Measurements from ENCODE around the gene CABLES1.

The CABLES1 gene

DNA sequence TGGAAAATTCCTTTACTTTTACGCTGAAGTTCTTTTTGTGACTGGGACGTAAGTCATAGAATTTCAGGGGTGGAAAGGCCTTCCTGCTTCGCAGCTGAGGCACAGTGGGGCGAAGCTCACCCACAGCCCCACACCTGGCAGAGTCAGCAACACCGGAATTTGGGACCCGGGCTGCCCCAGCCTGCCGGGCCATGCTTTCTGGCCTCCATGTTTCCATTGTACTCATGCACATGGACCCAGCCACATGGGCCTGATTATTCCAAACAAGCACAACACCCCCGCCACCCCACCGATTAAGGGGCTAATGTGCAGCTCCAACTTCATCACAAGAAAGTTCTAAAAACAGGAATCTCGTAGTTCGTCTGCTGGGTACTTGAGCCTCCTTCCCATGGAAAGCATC lies 82.5 kb downstream of the CABLES1 start:
- TF ChIP-seq, protein P1, sequence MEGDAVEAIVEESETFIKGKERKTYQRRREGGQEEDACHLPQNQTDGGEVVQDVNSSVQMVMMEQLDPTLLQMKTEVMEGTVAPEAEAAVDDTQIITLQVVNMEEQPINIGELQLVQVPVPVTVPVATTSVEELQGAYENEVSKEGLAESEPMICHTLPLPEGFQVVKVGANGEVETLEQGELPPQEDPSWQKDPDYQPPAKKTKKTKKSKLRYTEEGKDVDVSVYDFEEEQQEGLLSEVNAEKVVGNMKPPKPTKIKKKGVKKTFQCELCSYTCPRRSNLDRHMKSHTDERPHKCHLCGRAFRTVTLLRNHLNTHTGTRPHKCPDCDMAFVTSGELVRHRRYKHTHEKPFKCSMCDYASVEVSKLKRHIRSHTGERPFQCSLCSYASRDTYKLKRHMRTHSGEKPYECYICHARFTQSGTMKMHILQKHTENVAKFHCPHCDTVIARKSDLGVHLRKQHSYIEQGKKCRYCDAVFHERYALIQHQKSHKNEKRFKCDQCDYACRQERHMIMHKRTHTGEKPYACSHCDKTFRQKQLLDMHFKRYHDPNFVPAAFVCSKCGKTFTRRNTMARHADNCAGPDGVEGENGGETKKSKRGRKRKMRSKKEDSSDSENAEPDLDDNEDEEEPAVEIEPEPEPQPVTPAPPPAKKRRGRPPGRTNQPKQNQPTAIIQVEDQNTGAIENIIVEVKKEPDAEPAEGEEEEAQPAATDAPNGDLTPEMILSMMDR (IDR thresholded peaks at IDR 0.05), result no peak

DNA sequence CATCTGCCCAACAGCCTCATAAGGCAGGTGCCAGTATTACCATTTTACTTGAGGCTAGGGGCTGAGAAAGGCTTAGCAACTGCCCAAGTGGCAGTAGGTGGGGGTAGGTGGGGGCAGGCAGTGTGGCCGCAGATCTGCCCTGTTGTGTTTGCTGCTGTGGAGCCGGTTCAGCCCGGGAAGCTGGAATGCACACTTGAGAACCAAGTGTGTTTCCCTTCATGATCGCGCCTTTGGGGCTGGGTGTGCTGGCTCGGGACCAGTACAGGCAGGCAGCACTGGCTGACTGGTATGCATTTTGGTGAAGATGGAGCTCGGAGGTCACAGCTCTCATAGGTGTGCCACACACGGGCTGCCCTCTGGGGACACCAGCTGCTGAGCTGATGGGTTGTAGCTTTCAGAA lies 85.1 kb downstream of the CABLES1 start:
- TF ChIP-seq, protein P1 (IDR thresholded peaks at IDR 0.05), result no peak

DNA sequence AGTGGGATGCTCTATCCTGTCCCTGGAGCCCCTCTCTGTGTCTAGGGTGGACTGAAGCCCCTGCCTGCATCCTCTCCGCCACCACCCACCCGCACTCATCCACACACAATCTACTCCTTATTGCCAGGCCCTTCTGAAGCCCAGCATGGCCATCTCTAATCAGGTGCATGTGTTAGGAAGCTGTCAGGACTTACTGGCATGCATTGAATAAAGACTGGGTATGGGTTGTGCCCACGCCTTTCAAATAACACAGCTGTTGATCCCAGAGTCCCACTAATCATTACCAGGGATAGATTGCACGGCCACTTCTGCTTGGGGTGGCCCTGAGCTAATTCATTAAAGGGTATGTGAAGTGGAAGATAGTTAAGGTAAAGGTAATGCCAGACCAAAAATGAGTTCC lies 88.4 kb downstream of the CABLES1 start:
- TF ChIP-seq, protein P1 (IDR thresholded peaks at IDR 0.05), result no peak

DNA sequence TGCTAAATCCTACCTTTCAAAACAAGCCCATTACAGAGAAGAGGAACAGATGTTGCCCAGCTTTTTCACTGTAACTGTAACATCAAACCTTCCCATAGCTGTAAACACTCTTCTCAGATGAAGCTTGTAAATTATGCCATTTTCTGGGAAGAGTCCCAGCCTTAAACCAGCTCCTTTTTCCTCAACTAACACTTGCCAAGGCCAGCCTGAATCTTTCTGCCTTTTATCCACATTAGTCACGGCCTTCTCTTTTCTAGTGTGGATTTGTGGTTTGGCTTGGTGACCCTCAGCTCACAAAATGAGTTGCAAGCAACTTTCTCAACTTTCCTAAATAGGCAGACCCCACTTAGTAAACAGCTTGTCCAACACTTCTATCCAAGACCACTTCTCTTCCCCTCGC lies 90.2 kb downstream of the CABLES1 start:
- TF ChIP-seq, protein P1 (IDR thresholded peaks at IDR 0.05), result no peak

DNA sequence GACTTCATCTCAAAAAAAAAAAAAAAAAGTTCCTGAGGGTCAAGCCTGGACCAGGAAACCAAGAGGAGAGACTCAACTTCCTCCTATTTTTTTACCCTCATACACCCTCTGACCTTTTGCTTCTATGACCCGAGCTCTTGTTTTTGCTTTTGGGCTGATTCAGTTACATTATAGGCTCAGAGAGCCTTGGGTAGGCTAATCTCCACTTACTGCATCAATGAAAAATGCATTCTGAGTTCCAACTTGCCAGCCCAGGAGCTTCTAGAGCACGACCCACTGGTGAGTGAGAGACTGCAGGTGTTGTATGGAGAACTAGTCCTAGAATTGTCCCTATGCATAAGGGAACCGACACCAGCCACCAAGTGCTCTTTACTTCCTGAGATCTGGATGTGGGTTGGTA lies 91.1 kb downstream of the CABLES1 start:
- TF ChIP-seq, protein P1 (IDR thresholded peaks at IDR 0.05), result no peak

DNA sequence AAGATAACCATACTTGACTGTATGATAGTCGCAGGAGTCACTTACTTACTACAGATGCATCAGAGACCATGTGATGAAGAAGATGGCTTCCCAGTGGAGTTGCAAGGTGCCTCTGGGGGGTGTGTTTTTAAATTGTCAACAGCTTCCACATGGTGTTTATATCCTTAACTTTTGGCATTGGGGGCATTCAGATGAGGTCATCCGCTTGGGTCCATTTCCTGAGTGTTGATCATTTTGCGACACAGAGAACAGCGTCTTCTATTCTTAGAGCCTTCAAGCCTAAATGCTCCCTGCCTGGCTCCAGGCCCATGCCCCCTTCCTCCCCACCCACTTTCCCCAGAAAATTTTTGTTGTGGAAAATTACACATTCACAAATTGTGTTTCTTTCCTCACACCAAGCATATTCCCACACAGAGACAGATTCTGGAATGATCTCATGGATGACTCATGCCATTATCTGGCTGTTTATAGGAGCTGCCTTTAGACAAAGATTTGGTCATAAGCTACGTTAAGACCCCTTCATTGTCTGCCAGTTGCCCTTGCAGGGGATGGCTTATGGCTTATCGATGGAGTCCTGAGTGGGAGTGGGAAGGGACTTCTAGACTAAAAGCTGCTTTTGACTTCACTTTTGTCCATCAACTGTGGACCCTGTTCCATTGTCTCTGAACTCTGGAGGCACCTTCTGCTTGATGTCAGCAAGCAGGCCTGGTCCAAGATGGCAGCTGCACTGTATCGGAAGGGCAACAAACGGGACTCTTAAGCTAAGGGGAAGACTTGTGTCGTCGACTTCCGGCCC lies 91.8 kb downstream of the CABLES1 start:
- TF ChIP-seq, protein P1 (IDR thresholded peaks at IDR 0.05), result no peak

DNA sequence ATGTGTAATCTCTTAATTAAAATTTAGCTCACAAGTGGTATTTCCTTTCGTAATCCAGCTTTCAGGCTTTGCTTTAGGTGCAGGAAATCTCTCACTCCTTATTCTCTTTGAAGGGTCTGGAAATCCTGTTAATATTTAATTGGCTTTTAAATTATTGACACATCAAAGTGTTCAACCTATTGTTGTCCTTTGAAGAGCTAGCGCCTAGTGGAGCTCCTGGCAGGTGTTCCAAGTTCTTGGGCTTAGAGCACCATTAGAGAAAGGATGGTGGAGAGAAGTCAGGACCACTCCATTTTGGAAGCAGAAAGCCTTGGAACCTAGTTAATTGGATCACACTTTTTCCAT lies 92.4 kb downstream of the CABLES1 start:
- TF ChIP-seq, protein P1 (IDR thresholded peaks at IDR 0.05), result no peak
